ENCODE measurements around the gene GGACT. TPM values are rescaled to one million over a fixed set of nuclear protein-coding genes. Genes with fewer than 3 reads are reported as not detected.

GGACT gene
- total RNA-seq, 2 donors from 2014 or later = 1.4 TPM

GRCh38 chr13:100608489-100608888 is 19.9 kb upstream of the GGACT start:
- no peaks in the 10 kb centered on the region for H3K27me3 ChIP-seq
- H3K27ac ChIP-seq = no peak overlapping the region
- H3K9me3 ChIP-seq = no peaks in the 10 kb centered on the region
- no peak for DNase-seq (ENCODE audit: low spot score)
- H3K4me3 ChIP-seq = no peak overlapping the region
- H3K36me3 ChIP-seq = no peaks in the 10 kb centered on the region
- no peak for TF ChIP-seq CTCF (IDR thresholded peaks at IDR 0.05)
- H3K4me1 ChIP-seq = no peaks in the 10 kb centered on the region

GRCh38 chr13:100604918-100605710 is 16.5 kb upstream of the GGACT start:
- Histone ChIP-seq H3K4me1 (no peaks in the 10 kb centered on the region), H3K4me3 (no peak overlapping the region), H3K36me3 (no peaks in the 10 kb centered on the region), H3K27me3 (no peaks in the 10 kb centered on the region), H3K9me3 (no peaks in the 10 kb centered on the region), H3K27ac (no peak overlapping the region)
- no peak for TF ChIP-seq CTCF (IDR thresholded peaks at IDR 0.05)
- DNase-seq (ENCODE audit: low spot score) = no peak

GRCh38 chr13:100602493-100603111 is 14.0 kb upstream of the GGACT start:
- no peak overlapping the region for H3K4me3 ChIP-seq
- H3K9me3 ChIP-seq = no peaks in the 10 kb centered on the region
- DNase-seq (ENCODE audit: low spot score) = no peak
- no peaks in the 10 kb centered on the region for H3K4me1 ChIP-seq
- no peak overlapping the region for H3K27ac ChIP-seq
- TF ChIP-seq CTCF (IDR thresholded peaks at IDR 0.05) = no peak
- no peaks in the 10 kb centered on the region for H3K27me3 ChIP-seq
- H3K36me3 ChIP-seq = no peaks in the 10 kb centered on the region

- H3K27me3 ChIP-seq = no peaks in the 10 kb centered on the region
- H3K9me3 ChIP-seq = no peaks in the 10 kb centered on the region
- DNase-seq (ENCODE audit: low spot score) = no peak
- no peaks in the 10 kb centered on the region for H3K36me3 ChIP-seq
- H3K27ac ChIP-seq = no peak overlapping the region
- no peak for TF ChIP-seq CTCF (IDR thresholded peaks at IDR 0.05)
- no peaks in the 10 kb centered on the region for H3K4me1 ChIP-seq
- no peak overlapping the region for H3K4me3 ChIP-seq
Measured at GRCh38 chr13:100601716-100602115, 13.1 kb upstream of the GGACT start.

- Histone ChIP-seq H3K27ac (no peak overlapping the region), H3K27me3 (no peaks in the 10 kb centered on the region), H3K9me3 (no peaks in the 10 kb centered on the region), H3K4me3 (no peak overlapping the region), H3K36me3 (no peaks in the 10 kb centered on the region), H3K4me1 (no peaks in the 10 kb centered on the region)
- no peak for DNase-seq (ENCODE audit: low spot score)
- no peak for TF ChIP-seq CTCF (IDR thresholded peaks at IDR 0.05)
Measured at GRCh38 chr13:100600915-100601314, 12.3 kb upstream of the GGACT start.

Data from right atrium auricular region (tissue), 2 donors.